ENCODE data around the gene SPATA31C2.
"Not testable (repeated sequence)": the region's sequence is repeated elsewhere in the genome, so short reads cannot be mapped to it uniquely, and the experiment has no call there.

The SPATA31C2 gene

DNA sequence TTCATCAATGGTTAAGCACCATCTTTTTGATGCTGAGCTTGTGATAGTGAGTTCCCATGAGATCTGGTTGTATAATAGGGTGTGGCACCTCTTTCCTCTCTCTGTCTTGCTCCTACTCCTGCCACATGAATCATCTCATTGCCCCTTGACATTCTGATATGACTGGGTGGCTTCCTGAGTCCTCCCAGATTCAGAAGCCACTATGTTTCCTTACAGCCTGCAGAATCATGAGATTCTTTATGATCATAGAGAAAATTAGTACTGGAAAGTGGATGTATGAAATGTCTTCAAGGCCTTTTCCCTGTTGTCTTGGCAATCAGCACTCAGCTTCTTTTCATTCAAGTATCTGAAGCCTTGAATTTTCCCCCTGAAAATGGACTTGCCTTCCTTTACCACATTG, 14.9 kb downstream of the SPATA31C2 start:
- not testable (repeated sequence) for DNase-seq (ENCODE audit: low read depth in 2 of 2)

DNA sequence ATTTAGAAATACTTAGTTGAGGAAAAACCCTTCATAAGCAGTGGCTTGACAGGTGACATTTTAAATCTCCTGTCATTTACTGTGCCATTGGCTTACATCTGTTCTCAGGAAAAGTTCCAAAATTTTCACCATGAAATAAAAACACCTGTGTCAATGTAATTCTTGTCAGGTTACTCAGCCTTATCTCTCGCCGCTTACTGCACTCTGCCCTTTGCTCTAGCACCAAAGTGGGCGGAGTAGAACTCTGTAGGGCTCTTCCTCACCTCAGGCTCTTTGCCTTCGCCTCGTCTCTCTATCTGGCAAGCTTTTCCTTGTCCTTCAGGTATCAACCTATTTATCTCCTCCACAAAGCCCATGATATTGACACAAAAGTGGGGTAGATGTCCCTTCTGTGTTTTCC, 20.2 kb downstream of the SPATA31C2 start:
- not testable (repeated sequence) for DNase-seq (ENCODE audit: low read depth in 2 of 2)

- DNase-seq (ENCODE audit: low read depth in 2 of 2) = not testable (repeated sequence)
Observed at GRCh38 chr9:88114968-88115612, 23.2 kb downstream of the SPATA31C2 start.

- not testable (repeated sequence) for DNase-seq (ENCODE audit: low read depth in 2 of 2)
Observed at GRCh38 chr9:88114283-88114967, 23.9 kb downstream of the SPATA31C2 start.

DNA sequence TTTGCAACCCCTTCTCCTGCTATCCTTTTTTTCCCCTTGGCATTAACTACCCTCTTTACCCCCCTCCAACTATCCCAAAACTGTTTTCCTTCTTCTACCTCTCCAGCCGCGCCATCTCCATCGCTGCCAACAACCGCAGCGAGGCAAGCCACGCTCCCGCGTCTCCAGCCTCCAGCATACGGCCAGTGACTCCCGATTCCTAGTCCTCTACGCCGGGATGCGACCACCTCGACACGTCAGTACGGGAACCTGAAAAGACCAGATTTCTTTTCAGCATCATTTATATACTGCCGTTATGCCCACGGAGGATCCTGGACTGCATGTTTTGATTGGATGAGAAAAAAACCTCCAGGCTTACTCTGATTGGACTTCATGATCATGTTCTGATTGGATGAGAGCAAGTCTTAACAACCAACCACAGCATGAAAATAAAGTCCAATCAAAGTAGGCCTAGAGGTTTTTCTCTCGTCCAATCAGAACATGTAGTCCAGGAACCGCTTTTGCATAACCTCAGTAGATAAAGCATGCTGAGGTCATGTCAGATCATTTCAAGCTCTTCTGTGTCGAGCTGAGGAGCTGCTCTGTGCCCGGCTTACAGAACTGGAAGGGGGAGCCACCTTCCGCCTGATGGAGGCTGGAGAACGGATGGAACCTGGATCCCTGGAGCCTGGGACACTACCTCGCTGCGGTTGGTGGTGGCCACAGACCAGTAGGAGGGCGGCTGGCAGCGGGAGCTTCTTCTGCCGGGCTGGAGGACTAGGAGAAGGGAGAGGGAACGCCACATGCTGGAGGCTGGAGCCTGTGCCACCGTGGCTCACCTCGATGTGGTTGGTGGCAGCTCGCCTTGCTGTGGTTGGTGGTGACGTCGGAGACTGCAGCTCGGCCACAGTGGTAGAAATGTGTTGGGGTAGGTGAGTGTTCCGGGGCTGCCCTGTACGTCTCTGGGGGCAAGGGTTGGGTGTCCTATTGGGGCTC, 24.8 kb downstream of the SPATA31C2 start:
- DNase-seq (ENCODE audit: low read depth in 2 of 2) = not testable (repeated sequence)

DNA sequence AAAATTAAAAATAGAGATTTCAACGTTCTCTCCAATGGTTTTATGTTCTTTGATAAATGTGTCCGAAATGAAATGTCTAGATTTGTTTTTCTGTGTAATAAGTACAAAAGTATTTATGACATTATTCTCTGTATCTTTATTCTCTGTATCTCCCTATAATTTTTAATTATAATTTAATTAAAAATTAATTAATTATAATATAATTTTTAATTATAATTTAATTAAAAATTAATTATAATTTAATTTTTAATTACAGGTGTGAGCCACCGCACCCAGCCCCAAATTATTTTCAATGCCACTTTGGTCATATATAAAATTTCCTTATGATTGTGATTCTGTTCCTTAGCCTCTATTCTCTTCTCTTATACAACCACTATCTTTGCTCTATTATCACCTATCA, 28.2 kb downstream of the SPATA31C2 start:
- no peak for DNase-seq (ENCODE audit: low read depth in 2 of 2)

- DNase-seq (ENCODE audit: low read depth in 2 of 2) = no peak
Observed at GRCh38 chr9:88108779-88109178, 29.5 kb downstream of the SPATA31C2 start.

GRCh38 chr9:88106492-88106891, 31.8 kb downstream of the SPATA31C2 start:
- no peak for DNase-seq (ENCODE audit: low read depth in 2 of 2)

- no peak for DNase-seq (ENCODE audit: low read depth in 2 of 2)
Observed at GRCh38 chr9:88092797-88093331, 45.4 kb downstream of the SPATA31C2 start.

GRCh38 chr9:88090151-88090581, 48.1 kb downstream of the SPATA31C2 start:
- DNase-seq (ENCODE audit: low read depth in 2 of 2) = no peak

DNA sequence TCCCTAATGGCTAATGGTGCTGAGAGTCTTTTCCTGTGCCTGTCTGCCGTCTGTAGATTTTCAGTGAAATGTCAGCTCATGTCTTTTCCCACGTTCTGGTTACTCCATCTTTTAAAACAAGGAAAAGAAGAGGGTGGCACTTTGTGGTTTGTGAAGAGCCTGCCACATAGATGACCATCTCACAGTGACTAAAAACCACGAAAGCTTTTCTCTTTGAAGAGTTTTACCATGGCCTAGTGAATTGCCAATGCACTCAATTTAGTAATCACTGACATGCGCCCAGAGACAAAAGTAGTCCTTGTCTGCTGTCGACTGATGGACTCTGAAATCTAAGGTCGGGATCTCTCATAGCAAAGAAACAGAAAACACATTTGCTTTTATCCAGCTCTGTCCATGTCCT, 50.4 kb downstream of the SPATA31C2 start:
- DNase-seq (ENCODE audit: low read depth in 2 of 2) = no peak

GRCh38 chr9:88085476-88085875, 52.8 kb downstream of the SPATA31C2 start:
- no peak for DNase-seq (ENCODE audit: low read depth in 2 of 2)

DNA sequence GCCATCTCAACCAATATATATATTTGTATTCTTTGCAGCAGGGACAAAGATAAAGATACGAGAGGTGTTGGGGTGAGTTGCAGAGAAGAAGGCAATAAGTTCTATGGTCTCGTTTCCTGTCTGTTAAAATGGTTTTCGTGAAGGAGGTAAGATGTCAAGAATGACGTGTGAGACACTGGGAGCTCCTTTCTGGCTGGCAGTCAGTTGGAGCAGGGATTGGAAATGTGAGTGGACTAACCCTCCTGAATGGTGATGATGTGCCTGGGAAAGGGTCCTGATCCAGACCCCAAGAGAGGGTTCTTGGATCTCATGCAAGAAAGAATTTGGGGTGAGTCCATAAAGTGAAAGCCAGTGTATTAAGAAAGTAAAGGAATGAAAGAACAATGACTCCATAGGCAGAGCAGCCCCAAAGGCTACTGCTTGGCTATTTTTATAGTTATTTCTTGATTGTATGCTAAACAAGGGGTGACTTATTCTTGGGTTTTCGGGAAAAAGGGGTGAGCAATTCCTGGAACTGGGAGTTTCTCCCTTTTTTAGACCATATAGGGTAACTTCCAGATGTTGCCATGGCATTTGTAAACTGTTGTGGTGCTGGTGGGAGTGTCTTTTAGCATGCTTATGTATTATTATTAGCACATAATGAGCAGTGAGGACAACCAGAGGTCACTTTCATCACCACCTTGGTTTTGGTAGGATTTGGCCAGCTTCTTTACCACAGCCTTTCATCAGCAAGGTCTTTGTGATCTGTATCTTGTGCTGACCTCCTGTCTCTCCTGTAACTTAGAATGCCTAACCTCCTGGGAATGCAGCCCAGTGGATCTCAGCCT, 53.7 kb downstream of the SPATA31C2 start:
- no peak for DNase-seq (ENCODE audit: low read depth in 2 of 2)

Data from stimulated activated CD4-positive, alpha-beta T cell treated with anti-CD3 and anti-CD28 coated beads, Interleukin-12 subunit alpha, Interleukin-12 subunit beta, amount 100 ng/mL, for 24 hours (primary cell).